ENCODE data around the gene DLX6. TPM values are rescaled to one million over a fixed set of nuclear protein-coding genes. Genes with fewer than 3 reads are reported as not detected.
A peak's percentile ranks its signal among the peaks of the same experiment; 100 is the strongest.

Gene DLX6
- total and polyA plus RNA-seq, 2 of the 8 experiments (the other 6 are each of a cell fraction or from before 2014, with no cell fraction given), result not detected

- H2BK20ac ChIP-seq (ENCODE audit: low read length), result no peak overlapping the region
- no peak for FAIRE-seq
Observed at GRCh38 chr7:97026715-97027426, 21.5 kb downstream of the DLX6 start.

More at GRCh38 chr7:97026715-97027426, 21.5 kb downstream of the DLX6 start:
- H3K4me1 ChIP-seq (replicated peaks in 1 of 4; ENCODE audit: control insufficient read depth in 3 of 4, insufficient read depth in 4 of 4, low read length in 3 of 4), result peaks cover 30 to 41% (median 31%) of the 10 kb centered on the region in 4 experiments
- H3K9me3 ChIP-seq (ENCODE audit: insufficient read depth in 2 of 2, low read depth in 1 of 2, low read length in 1 of 2), result no peaks in the 10 kb centered on the region
- H3K4me3 ChIP-seq (ENCODE audit: extremely low read depth in 1 of 4, insufficient read depth in 2 of 4, low read depth in 3 of 4, low read length in 4 of 4), result peak overlapping the region in 3 of 4 experiments; percentile 42 to 57 (median 49); a peak in 7 of 8 replicates
- 13% methylated on average over 17 of the region's 17 CpGs; no CpG with 5 or more reads in 1 of the 2 experiments for WGBS, 2 experiments (ENCODE audit: extremely low coverage in 1 of 2, insufficient coverage in 1 of 2, insufficient read length in 1 of 2, insufficient replicate concordance in 2 of 2, low coverage in 1 of 2, low lambda C conversion rate in 2 of 2, missing lambda C conversion rate in 1 of 2)
- H2AFZ ChIP-seq (ENCODE audit: low read length), result no peak overlapping the region
- H3K18ac ChIP-seq (ENCODE audit: extremely low read depth, low read length), result no peak overlapping the region; the same call in 1 of the 2 replicates
- no peak overlapping the region for H2BK120ac ChIP-seq (replicated peaks; ENCODE audit: low read depth, low read length)
- POLR2A ChIA-PET (ENCODE audit: partially characterized antibody), result interaction anchor here (1.0 to 1.5 kb wide), 3 partner anchors 22 to 37 kb away, joined by 3 to 5 read pairs (median 3); partner anchors contain the start of gene DLX6
- no peaks in the 10 kb centered on the region for H3K79me1 ChIP-seq (ENCODE audit: low read depth, low read length)
- no peak for TF ChIP-seq CBX5 (IDR thresholded peaks at IDR 0.05; ENCODE audit: low read depth, low read length)
- TF ChIP-seq, protein P1, sequence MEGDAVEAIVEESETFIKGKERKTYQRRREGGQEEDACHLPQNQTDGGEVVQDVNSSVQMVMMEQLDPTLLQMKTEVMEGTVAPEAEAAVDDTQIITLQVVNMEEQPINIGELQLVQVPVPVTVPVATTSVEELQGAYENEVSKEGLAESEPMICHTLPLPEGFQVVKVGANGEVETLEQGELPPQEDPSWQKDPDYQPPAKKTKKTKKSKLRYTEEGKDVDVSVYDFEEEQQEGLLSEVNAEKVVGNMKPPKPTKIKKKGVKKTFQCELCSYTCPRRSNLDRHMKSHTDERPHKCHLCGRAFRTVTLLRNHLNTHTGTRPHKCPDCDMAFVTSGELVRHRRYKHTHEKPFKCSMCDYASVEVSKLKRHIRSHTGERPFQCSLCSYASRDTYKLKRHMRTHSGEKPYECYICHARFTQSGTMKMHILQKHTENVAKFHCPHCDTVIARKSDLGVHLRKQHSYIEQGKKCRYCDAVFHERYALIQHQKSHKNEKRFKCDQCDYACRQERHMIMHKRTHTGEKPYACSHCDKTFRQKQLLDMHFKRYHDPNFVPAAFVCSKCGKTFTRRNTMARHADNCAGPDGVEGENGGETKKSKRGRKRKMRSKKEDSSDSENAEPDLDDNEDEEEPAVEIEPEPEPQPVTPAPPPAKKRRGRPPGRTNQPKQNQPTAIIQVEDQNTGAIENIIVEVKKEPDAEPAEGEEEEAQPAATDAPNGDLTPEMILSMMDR (IDR thresholded peaks at IDR 0.05; ENCODE audit: control extremely low read depth in 1 of 3, insufficient read depth in 1 of 3, low read depth in 1 of 3, low read length in 3 of 3), result no peak
- TF ChIP-seq RNF2 (IDR thresholded peaks at IDR 0.05; ENCODE audit: borderline replicate concordance, low read depth, low read length, missing control alignments, poor library complexity, severe bottlenecking), result peak; percentile 81
- TF ChIP-seq SRF (IDR thresholded peaks at IDR 0.05; ENCODE audit: low read depth, low read length), result no peak
- peak; percentile 13 for TF ChIP-seq KDM4A (IDR thresholded peaks at IDR 0.05; ENCODE audit: low read depth, low read length, severe bottlenecking)
- peak; percentile 93 for TF ChIP-seq EZH2 (IDR thresholded peaks at IDR 0.05; ENCODE audit: low read depth, low read length, severe bottlenecking)
- peak; percentile 52; the same call in 1 of the 2 replicates for TF ChIP-seq SUZ12 (IDR thresholded peaks at IDR 0.05; ENCODE audit: low read length)
- no peak for TF ChIP-seq MAFK (IDR thresholded peaks at IDR 0.05; ENCODE audit: low read depth, low read length)
- H3K9ac ChIP-seq (replicated peaks in 1 of 4; ENCODE audit: extremely low read depth in 1 of 4, low read depth in 3 of 4, low read length in 3 of 4), result no peak overlapping the region
- no peak overlapping the region for H4K5ac ChIP-seq (ENCODE audit: insufficient read length, low read depth, low read length)
- H4K91ac ChIP-seq (replicated peaks; ENCODE audit: insufficient read length, low read length), result no peak overlapping the region
- H4K20me1 ChIP-seq (replicated peaks in 1 of 2; ENCODE audit: control insufficient read depth in 1 of 2, insufficient read depth in 2 of 2, low read length in 2 of 2), result peaks cover 3 to 20% of the 10 kb centered on the region in 2 experiments
- H2AK5ac ChIP-seq (ENCODE audit: low read depth, low read length), result no peak overlapping the region
- H3K27ac ChIP-seq (ENCODE audit: low read depth, low read length), result no peak overlapping the region
- no peak overlapping the region for H2BK5ac ChIP-seq (ENCODE audit: low read depth, low read length)
- no peak overlapping the region for H2BK15ac ChIP-seq (ENCODE audit: low read length)
- peaks cover 50 to 63% (median 59%) of the 10 kb centered on the region in 4 experiments for H3K27me3 ChIP-seq (replicated peaks in 1 of 4; ENCODE audit: control insufficient read depth in 3 of 4, extremely low read depth in 1 of 4, insufficient read depth in 3 of 4, low read length in 3 of 4)
- H3K23me2 ChIP-seq (ENCODE audit: low read depth, low read length), result peaks cover 11% of the 10 kb centered on the region; the same call in 1 of the 2 replicates
- no peak overlapping the region for H2BK12ac ChIP-seq (ENCODE audit: low read depth, low read length)
- no peak overlapping the region for H3K14ac ChIP-seq (ENCODE audit: insufficient read length)
- no peak overlapping the region for H3K4ac ChIP-seq (replicated peaks; ENCODE audit: insufficient read length, low read depth, low read length)
- no peak for DNase-seq (ENCODE audit: low read depth in 1 of 2, low spot score in 2 of 2)
- H3K4me2 ChIP-seq (ENCODE audit: insufficient read depth in 1 of 2, low read depth in 2 of 2, low read length in 2 of 2), result peak overlapping the region; percentile 4 to 79
- CTCF ChIA-PET (ENCODE audit: partially characterized antibody), result interaction anchor here (0.5 to 6.2 kb wide), 48 partner anchors 7 to 1141 kb away, joined by 3 to 85 read pairs (median 4); partner anchors contain the start of gene DLX6
- no peak overlapping the region for H3K56ac ChIP-seq (replicated peaks; ENCODE audit: insufficient read length, low read depth, low read length)
- no peaks in the 10 kb centered on the region for H3K79me2 ChIP-seq (ENCODE audit: control insufficient read depth in 1 of 2, insufficient read depth in 2 of 2, low read length in 2 of 2)
- H3K36me3 ChIP-seq (ENCODE audit: control insufficient read depth in 2 of 4, insufficient read depth in 4 of 4, low read length in 3 of 4), result no peaks in the 10 kb centered on the region
- no peak overlapping the region for H4K8ac ChIP-seq (ENCODE audit: extremely low read depth, insufficient read depth, low read length)
- H3K23ac ChIP-seq (ENCODE audit: insufficient read length), result no peak overlapping the region
